ENCODE measurements around the gene ANKS1B.

DNA sequence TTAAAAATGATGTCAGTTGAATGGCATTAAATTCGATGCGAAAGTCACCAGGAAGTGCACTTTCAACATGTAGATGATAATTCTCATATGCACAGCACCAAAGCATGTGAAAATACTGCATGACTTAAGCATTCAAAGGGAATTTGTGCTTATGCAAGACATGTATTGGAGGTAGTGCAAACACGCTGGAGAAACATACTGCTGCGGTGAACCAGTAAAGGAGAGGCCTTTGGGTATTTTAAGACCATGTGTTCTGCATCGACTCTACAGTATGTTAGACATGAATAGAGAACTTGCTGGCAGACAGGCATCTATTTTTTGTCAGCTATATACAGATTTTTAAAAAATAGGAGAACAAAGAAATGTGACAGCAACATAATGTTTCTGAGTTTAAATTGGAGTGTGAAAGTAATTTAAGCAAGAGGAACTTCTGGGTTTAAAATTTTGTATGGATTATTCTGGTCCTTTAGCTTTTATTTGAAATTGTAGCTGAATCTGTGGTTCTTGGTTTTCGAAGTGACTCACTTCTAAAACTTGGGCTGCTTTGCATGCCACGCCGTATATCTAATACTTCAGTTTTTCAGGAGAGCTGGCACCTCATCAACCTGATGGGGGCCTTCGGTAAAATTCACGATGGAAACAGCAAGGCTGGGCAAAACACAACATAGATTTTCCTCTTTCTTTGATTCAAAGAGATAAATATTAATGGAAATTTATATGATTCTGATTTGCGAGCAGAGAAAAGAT is 930.9 kb downstream of the ANKS1B start:
- TF ChIP-seq, protein P1, sequence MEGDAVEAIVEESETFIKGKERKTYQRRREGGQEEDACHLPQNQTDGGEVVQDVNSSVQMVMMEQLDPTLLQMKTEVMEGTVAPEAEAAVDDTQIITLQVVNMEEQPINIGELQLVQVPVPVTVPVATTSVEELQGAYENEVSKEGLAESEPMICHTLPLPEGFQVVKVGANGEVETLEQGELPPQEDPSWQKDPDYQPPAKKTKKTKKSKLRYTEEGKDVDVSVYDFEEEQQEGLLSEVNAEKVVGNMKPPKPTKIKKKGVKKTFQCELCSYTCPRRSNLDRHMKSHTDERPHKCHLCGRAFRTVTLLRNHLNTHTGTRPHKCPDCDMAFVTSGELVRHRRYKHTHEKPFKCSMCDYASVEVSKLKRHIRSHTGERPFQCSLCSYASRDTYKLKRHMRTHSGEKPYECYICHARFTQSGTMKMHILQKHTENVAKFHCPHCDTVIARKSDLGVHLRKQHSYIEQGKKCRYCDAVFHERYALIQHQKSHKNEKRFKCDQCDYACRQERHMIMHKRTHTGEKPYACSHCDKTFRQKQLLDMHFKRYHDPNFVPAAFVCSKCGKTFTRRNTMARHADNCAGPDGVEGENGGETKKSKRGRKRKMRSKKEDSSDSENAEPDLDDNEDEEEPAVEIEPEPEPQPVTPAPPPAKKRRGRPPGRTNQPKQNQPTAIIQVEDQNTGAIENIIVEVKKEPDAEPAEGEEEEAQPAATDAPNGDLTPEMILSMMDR (IDR thresholded peaks at IDR 0.05; ENCODE audit: low read length), result no peak
- no peak for TF ChIP-seq EZH2 (IDR thresholded peaks at IDR 0.05; ENCODE audit: borderline replicate concordance, low read length)

Data from OCI-LY1 (cell line).